HG02678 (cell line): ENCODE data around the gene CRYBA2.

Source experiments
- ATAC-seq: cut with Tn5 transposase; IDR thresholded peaks from one replicate; pipeline ENCODE4 v1.9.1; 2021; ENCODE audit warnings: mild to moderate bottlenecking, moderate library complexity; ENCODE audit not compliant: unreplicated experiment

The CRYBA2 gene

GRCh38 chr2:218958276-218958675, 34.9 kb downstream of the CRYBA2 start:
- ATAC-seq: no peak

GRCh38 chr2:218957671-218958070, 35.6 kb downstream of the CRYBA2 start:
- no peak for ATAC-seq

- no peak for ATAC-seq
Measured at GRCh38 chr2:218956039-218956438, 37.2 kb downstream of the CRYBA2 start.

DNA sequence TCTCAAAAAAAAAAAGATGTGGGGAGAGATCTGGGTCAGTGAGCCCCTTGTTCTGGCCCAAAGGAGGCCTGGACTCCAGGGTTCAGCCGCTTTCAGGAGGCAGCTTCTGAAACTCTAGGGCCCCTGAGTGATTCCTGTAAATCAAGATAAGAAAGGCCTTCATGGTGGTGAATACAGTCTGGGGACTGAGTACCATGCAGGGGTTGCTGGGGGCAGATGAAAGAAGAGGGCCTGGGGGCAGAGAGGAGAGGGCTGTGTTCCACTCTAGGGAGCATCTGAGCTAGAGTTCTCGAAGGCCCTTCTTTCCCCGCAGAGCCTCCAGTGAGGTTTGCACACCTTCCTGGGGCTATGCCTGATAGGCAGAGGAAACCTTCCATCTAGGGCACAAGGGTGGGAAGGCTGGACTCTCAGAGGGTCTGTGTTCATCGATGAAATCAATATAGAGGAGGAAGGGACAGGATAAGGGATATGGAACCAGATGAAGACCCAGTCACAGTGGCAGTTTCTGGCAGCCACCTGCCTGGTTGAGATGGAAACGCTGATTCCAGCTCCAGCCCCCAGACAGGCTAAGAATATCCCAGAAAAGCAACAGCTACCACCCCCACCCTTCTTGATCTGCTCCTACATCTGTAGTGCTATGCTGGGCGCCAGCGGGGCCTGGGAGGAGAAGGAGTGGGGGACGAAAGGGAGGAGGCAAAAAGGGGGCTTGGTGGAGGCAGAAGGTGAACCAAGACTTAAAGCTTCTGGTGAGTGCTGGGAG, 38.5 kb downstream of the CRYBA2 start:
- ATAC-seq: no peak

DNA sequence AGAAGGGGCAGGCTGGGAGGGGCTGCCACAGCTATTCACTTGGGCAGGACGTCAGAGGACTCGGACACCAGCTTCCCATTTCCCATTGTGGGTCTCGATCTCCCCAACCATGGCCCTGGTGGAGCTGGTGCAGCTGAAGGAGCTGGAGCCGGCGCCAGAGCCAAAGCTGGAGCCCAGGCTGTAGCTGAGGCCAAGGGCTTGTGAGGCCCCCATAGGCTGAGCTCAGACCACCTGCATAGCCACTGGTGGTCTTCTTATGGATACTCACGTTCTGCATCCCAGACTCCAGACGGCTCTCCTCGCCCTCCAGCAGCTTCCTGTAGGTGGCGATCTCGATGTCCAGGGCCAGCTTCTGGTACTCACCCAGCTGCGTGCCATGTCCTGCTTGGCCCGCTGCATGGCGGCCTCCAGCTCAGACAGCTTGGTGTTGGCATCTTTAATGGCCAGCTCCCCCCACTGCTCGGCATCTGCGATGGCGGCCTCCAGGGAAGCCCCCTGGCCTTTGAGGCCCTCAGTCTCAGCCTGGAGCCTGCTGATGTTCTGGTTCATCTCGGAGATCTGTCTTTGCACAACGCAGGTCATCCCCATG, 39.8 kb downstream of the CRYBA2 start:
- no peak for ATAC-seq

GRCh38 chr2:218952160-218952559, 41.1 kb downstream of the CRYBA2 start:
- ATAC-seq: no peak

DNA sequence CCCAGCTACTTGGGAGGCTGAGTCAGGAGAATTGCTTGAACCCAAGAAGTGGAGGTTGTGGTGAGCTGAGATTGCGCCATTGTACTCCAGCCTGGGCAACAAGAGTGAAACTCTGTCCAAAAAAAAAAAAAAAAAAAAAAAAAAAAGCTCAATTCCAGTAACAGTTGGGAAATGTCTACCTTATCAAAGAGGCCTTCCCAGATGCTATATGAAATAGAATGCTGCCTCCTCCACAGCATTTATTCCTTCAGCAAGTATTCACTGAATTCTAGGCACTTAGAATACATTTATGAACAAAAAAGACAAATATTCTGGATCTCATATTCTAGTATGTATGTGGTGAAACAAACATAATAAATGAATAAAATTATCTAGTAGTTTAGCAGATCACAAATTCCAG, 46.6 kb downstream of the CRYBA2 start:
- no peak for ATAC-seq

GRCh38 chr2:218944759-218945404, 48.3 kb downstream of the CRYBA2 start:
- ATAC-seq: no peak
